Measurements from ENCODE around the gene FGGY.

The FGGY gene

GRCh38 chr1:59683197-59683596 lies 386.3 kb downstream of the FGGY start:
- DNase-seq (ENCODE audit: low read depth): no peak

- DNase-seq (ENCODE audit: low read depth): no peak
These were observed 387.8 kb downstream of the FGGY start for GRCh38 chr1:59684698-59685097.

GRCh38 chr1:59685101-59685500 lies 388.2 kb downstream of the FGGY start:
- DNase-seq (ENCODE audit: low read depth): no peak

GRCh38 chr1:59685666-59686065 lies 388.8 kb downstream of the FGGY start:
- DNase-seq (ENCODE audit: low read depth): no peak

GRCh38 chr1:59686170-59686569 lies 389.3 kb downstream of the FGGY start:
- DNase-seq (ENCODE audit: low read depth): no peak

GRCh38 chr1:59686574-59686973 lies 389.7 kb downstream of the FGGY start:
- no peak for DNase-seq (ENCODE audit: low read depth)

- no peak for DNase-seq (ENCODE audit: low read depth)
These were observed 390.2 kb downstream of the FGGY start for GRCh38 chr1:59687081-59687480.

- DNase-seq (ENCODE audit: low read depth): no peak
These were observed 392.1 kb downstream of the FGGY start for GRCh38 chr1:59688976-59689375.

GRCh38 chr1:59689730-59690129 lies 392.8 kb downstream of the FGGY start:
- no peak for DNase-seq (ENCODE audit: low read depth)

GRCh38 chr1:59690171-59690930 lies 393.5 kb downstream of the FGGY start:
- DNase-seq (ENCODE audit: low read depth): no peak

- DNase-seq (ENCODE audit: low read depth): no peak
These were observed 394.4 kb downstream of the FGGY start for GRCh38 chr1:59691261-59691660.

- no peak for DNase-seq (ENCODE audit: low read depth)
These were observed 395.7 kb downstream of the FGGY start for GRCh38 chr1:59692591-59692990.

- DNase-seq (ENCODE audit: low read depth): no peak
These were observed 396.5 kb downstream of the FGGY start for GRCh38 chr1:59693406-59693805.

- DNase-seq (ENCODE audit: low read depth): no peak
These were observed 398.4 kb downstream of the FGGY start for GRCh38 chr1:59695252-59695651.

GRCh38 chr1:59696421-59697115 lies 399.7 kb downstream of the FGGY start:
- no peak for DNase-seq (ENCODE audit: low read depth)

GRCh38 chr1:59697150-59697800 lies 400.4 kb downstream of the FGGY start:
- DNase-seq (ENCODE audit: low read depth): no peak

GRCh38 chr1:59698386-59698785 lies 401.5 kb downstream of the FGGY start:
- DNase-seq (ENCODE audit: low read depth): no peak

GRCh38 chr1:59699227-59699847 lies 402.4 kb downstream of the FGGY start:
- no peak for DNase-seq (ENCODE audit: low read depth)

GRCh38 chr1:59701376-59701775 lies 404.5 kb downstream of the FGGY start:
- no peak for DNase-seq (ENCODE audit: low read depth)

- no peak for DNase-seq (ENCODE audit: low read depth)
These were observed 406.5 kb downstream of the FGGY start for GRCh38 chr1:59703226-59703917.

- no peak for DNase-seq (ENCODE audit: low read depth)
These were observed 407.1 kb downstream of the FGGY start for GRCh38 chr1:59703918-59704378.

- DNase-seq (ENCODE audit: low read depth): no peak
These were observed 407.8 kb downstream of the FGGY start for GRCh38 chr1:59704716-59705115.

All from activated T-cell treated with anti-CD3 and anti-CD28 coated beads for 1 hour (primary cell).